Right atrium auricular region (tissue), 2 donors: ENCODE data around the gene MGAT3. TPM values are rescaled to one million over a fixed set of nuclear protein-coding genes. Genes with fewer than 3 reads are reported as not detected.

Experiments used
- DNase-seq: peaks from one replicate; pipeline ENCODE4 v3.0.0-alpha.2; 2019; ENCODE audit warnings: low spot score
- H3K27ac ChIP-seq, 2 donors: fragments of 200-600 bp; sonication (generic); 1 replicate in 1 of 2; 2 replicates in 1 of 2; pipeline ENCODE4 v1.5.1; 2016 to 2019
- H3K27me3 ChIP-seq, 2 donors: fragments of 200-600 bp; sonication (generic); one replicate each; pipeline versions ENCODE4 v1.5.1 to v1.6.0; 2017 to 2019
- H3K36me3 ChIP-seq: fragments of 200-600 bp; sonication (generic); one replicate; pipeline ENCODE4 v1.5.1; 2016
- H3K4me1 ChIP-seq, 2 donors: fragments of 200-600 bp; sonication (generic); one replicate each; pipeline versions ENCODE4 v1.5.1 to v1.6.0; 2017 to 2019
- H3K4me3 ChIP-seq, 2 donors: fragments of 200-600 bp; sonication (generic); 1 replicate in 1 of 2; 2 replicates in 1 of 2; pipeline ENCODE4 v1.5.1; 2017 to 2019; ENCODE audit warnings: mild to moderate bottlenecking in 1 of 2, moderate library complexity in 1 of 2
- H3K9me3 ChIP-seq, 2 donors: fragments of 200-600 bp; sonication (generic); one replicate each; pipeline ENCODE4 v1.5.1; 2019
- CTCF ChIP-seq, 2 donors: fragments of 200-600 bp; sonication (generic); IDR thresholded peaks; one replicate each; pipeline ENCODE4 v1.5.1; 2019; ENCODE audit warnings: antibody characterized with exemption in 2 of 2
- total RNA-seq, 2 donors: library from RNA; depleted of rRNA; stranded (reverse); fragments of >200 nt; gene quantifications; one replicate each; pipeline ENCODE4 v1.1.0, GENCODE V29; 2016

The MGAT3 gene
- total RNA-seq, 2 donors from 2014 or later: 2.9 to 11.3 TPM

GRCh38 chr22:39448205-39449054 lies 8.4 kb upstream of the MGAT3 start:
- no peak overlapping the region for H3K4me3 ChIP-seq
- no peak for DNase-seq
- no peak for TF ChIP-seq CTCF (IDR thresholded peaks at IDR 0.05)
- H3K27ac ChIP-seq: no peak overlapping the region
- no peaks in the 10 kb centered on the region for H3K9me3 ChIP-seq
- no peaks in the 10 kb centered on the region for H3K27me3 ChIP-seq
- no peaks in the 10 kb centered on the region for H3K4me1 ChIP-seq
- no peaks in the 10 kb centered on the region for H3K36me3 ChIP-seq

GRCh38 chr22:39449708-39450107 lies 7.1 kb upstream of the MGAT3 start:
- Histone ChIP-seq H3K4me1 (no peaks in the 10 kb centered on the region), H3K27ac (no peak overlapping the region), H3K27me3 (no peaks in the 10 kb centered on the region), H3K4me3 (no peak overlapping the region), H3K36me3 (no peaks in the 10 kb centered on the region), H3K9me3 (no peaks in the 10 kb centered on the region)
- no peak for DNase-seq
- TF ChIP-seq CTCF (IDR thresholded peaks at IDR 0.05): no peak

- TF ChIP-seq CTCF (IDR thresholded peaks at IDR 0.05): no peak
- no peak for DNase-seq
- no peak overlapping the region for H3K27ac ChIP-seq
Observed at GRCh38 chr22:39450258-39450955, 6.4 kb upstream of the MGAT3 start.

GRCh38 chr22:39452740-39453040 lies 4.1 kb upstream of the MGAT3 start:
- TF ChIP-seq CTCF (IDR thresholded peaks at IDR 0.05): no peak
- peak overlapping the region; percentile 43 to 48 for H3K27ac ChIP-seq
- peaks cover 0 to 4% of the 10 kb centered on the region in 2 donors for H3K4me1 ChIP-seq
- no peaks in the 10 kb centered on the region for H3K36me3 ChIP-seq
- DNase-seq: no peak
- no peak overlapping the region for H3K4me3 ChIP-seq
- H3K9me3 ChIP-seq: no peaks in the 10 kb centered on the region
- H3K27me3 ChIP-seq: no peaks in the 10 kb centered on the region

More at GRCh38 chr22:39450258-39450955, 6.4 kb upstream of the MGAT3 start:
- Histone ChIP-seq H3K9me3 (no peaks in the 10 kb centered on the region), H3K4me3 (no peak overlapping the region), H3K27me3 (no peaks in the 10 kb centered on the region), H3K36me3 (no peaks in the 10 kb centered on the region), H3K4me1 (no peaks in the 10 kb centered on the region)

GRCh38 chr22:39453765-39454378 lies 2.9 kb upstream of the MGAT3 start:
- H3K4me3 ChIP-seq: no peak overlapping the region
- H3K27me3 ChIP-seq: no peaks in the 10 kb centered on the region
- no peaks in the 10 kb centered on the region for H3K9me3 ChIP-seq
- H3K27ac ChIP-seq: no peak overlapping the region
- H3K36me3 ChIP-seq: no peaks in the 10 kb centered on the region
- TF ChIP-seq CTCF (IDR thresholded peaks at IDR 0.05): no peak
- H3K4me1 ChIP-seq: peaks cover 0 to 4% of the 10 kb centered on the region in 2 donors
- DNase-seq: no peak
